GM12864 (cell line): ENCODE results near the gene NUP98.

Experiments used
- DNase-seq: peaks from one replicate; pipeline ENCODE4 v3.0.0-alpha.2; 2011; ENCODE audit warnings: low read depth
- H3K4me3 ChIP-seq: 2 replicates; pipeline ENCODE4 v1.5.1; 2011; ENCODE audit warnings: mild to moderate bottlenecking, low read depth, low read length, control low read depth
- CTCF ChIP-seq: IDR thresholded peaks from 2 replicates; pipeline ENCODE4 v1.5.1; 2011; ENCODE audit warnings: low read depth, mild to moderate bottlenecking, moderate library complexity, low read length, control low read depth, inconsistent platforms; ENCODE audit errors: missing control alignments

The NUP98 gene

GRCh38 chr11:3834349-3834663 is 37.0 kb upstream of the NUP98 start:
- no peak overlapping the region for H3K4me3 ChIP-seq
- TF ChIP-seq CTCF, result no peak
- DNase-seq, result no peak

GRCh38 chr11:3833449-3833848 is 36.1 kb upstream of the NUP98 start:
- no peak overlapping the region for H3K4me3 ChIP-seq
- no peak for DNase-seq
- TF ChIP-seq CTCF, result no peak

- no peak overlapping the region for H3K4me3 ChIP-seq
- TF ChIP-seq CTCF, result no peak
- no peak for DNase-seq
Measured at GRCh38 chr11:3832816-3833215, 35.5 kb upstream of the NUP98 start.

- TF ChIP-seq CTCF, result no peak
- DNase-seq, result no peak
- H3K4me3 ChIP-seq, result no peak overlapping the region
Measured at GRCh38 chr11:3831378-3832239, 34.3 kb upstream of the NUP98 start.

GRCh38 chr11:3830730-3831129 is 33.4 kb upstream of the NUP98 start:
- no peak for DNase-seq
- no peak overlapping the region for H3K4me3 ChIP-seq
- no peak for TF ChIP-seq CTCF

GRCh38 chr11:3830088-3830487 is 32.7 kb upstream of the NUP98 start:
- no peak for DNase-seq
- H3K4me3 ChIP-seq, result no peak overlapping the region
- no peak for TF ChIP-seq CTCF
